HepG2 (cell line): Measurements from ENCODE around the gene THRB. TPM values are rescaled to one million over a fixed set of nuclear protein-coding genes. Genes with fewer than 3 reads are reported as not detected.

Experiments
- ATAC-seq: fragments of 200-7000 bp; cut with Tn5 transposase; 3 replicates; pipeline ENCODE4 v1.9.1; 2020; ENCODE audit warnings: mild to moderate bottlenecking, moderate library complexity
- BruUV-seq: library from RNA; stranded (reverse); fragments of 400-500 nt; replicated peaks from 2 replicates; lab custom pipeline; 2021; lab: Mats Ljungman, UMichigan
- CTCF ChIA-PET: fragments of 300-600 bp; formaldehyde crosslinking; extraction: SDS; loops from one replicate; lab custom pipeline; 2021; ENCODE audit warnings: low total read pairs, inconsistent platforms, low intra/inter-chr PET ratio; lab: Yijun Ruan, JAX
- POLR2A ChIA-PET: fragments of 350-600 bp; sonication (Branson Sonifier 250); formaldehyde crosslinking; loops from one replicate; lab custom pipeline; 2020; ENCODE audit warnings: antibody characterized with exemption, inconsistent platforms; lab: Yijun Ruan, JAX
- DNase-seq: peaks from one replicate; pipeline ENCODE4 v3.0.0-alpha.2; 2015; ENCODE audit warnings: low spot score
- FAIRE-seq: peaks from 3 replicates; lab custom pipeline; 2011; peaks lifted over from hg19 to GRCh38; lab: Jason Lieb, UNC
- H2AFZ ChIP-seq: one replicate; pipeline ENCODE4 v1.6.1; 2011; ENCODE audit warnings: low read length, inconsistent platforms
- H3K27ac ChIP-seq: fragments of 300-600 bp; 3 replicates; pipeline ENCODE4 v1.8.0; 2011; ENCODE audit warnings: mixed run types, mild to moderate bottlenecking, mixed read lengths, low read length, inconsistent platforms; ENCODE audit not compliant: insufficient read depth; ENCODE audit errors: extremely low read length
- H3K27me3 ChIP-seq, 2 experiments: fragments of 200-600 bp in 1 of 2; 2 replicates in 1 of 2; 3 replicates in 1 of 2; pipeline versions ENCODE4 v1.6.0 to v1.8.0; 2011; ENCODE audit warnings: low read length in 2 of 2, mild to moderate bottlenecking in 2 of 2, moderate library complexity in 2 of 2, inconsistent platforms in 1 of 2; ENCODE audit not compliant: insufficient read depth in 2 of 2, control insufficient read depth in 1 of 2
- H3K36me3 ChIP-seq, 2 experiments: fragments of 200-600 bp in 1 of 2; replicated peaks in 1 of 2; 2 replicates in 1 of 2; 3 replicates in 1 of 2; pipeline versions ENCODE4 v1.5.1 to v1.8.0; 2011; ENCODE audit warnings: low read length in 2 of 2, inconsistent platforms in 1 of 2; ENCODE audit not compliant: insufficient read depth in 2 of 2, control insufficient read depth in 1 of 2
- H3K4me1 ChIP-seq: 2 replicates; pipeline ENCODE4 v1.5.1; 2012; ENCODE audit warnings: low read length, inconsistent platforms; ENCODE audit not compliant: insufficient read depth
- H3K4me2 ChIP-seq: 2 replicates; pipeline ENCODE4 v1.6.0; 2011; ENCODE audit warnings: low read depth, low read length, inconsistent platforms
- H3K4me3 ChIP-seq, 3 experiments: fragments of 200-600 bp in 1 of 3; sonication (generic), shearing (Covaris generic) in 1 of 3; replicated peaks in 1 of 3; 2 replicates each; pipeline ENCODE4 v1.5.1; 2011 to 2016; ENCODE audit warnings: low read length in 3 of 3, inconsistent platforms in 2 of 3, low read depth in 2 of 3, mild to moderate bottlenecking in 2 of 3, control low read depth in 1 of 3, mixed read lengths in 1 of 3; ENCODE audit not compliant: insufficient read depth in 1 of 3
- H3K79me2 ChIP-seq: one replicate; pipeline ENCODE4 v1.6.1; 2011; ENCODE audit warnings: low read length, inconsistent platforms; ENCODE audit not compliant: insufficient read depth
- H3K9ac ChIP-seq: 2 replicates; pipeline ENCODE4 v1.6.0; 2011; ENCODE audit warnings: mild to moderate bottlenecking, low read depth, low read length, inconsistent platforms; ENCODE audit not compliant: insufficient read depth
- H3K9me3 ChIP-seq: 2 replicates; pipeline ENCODE4 v1.5.1; 2012; ENCODE audit warnings: mild to moderate bottlenecking, low read length
- H4K20me1 ChIP-seq: 2 replicates; pipeline ENCODE4 v1.6.0; 2011; ENCODE audit warnings: inconsistent platforms, mild to moderate bottlenecking, low read length, moderate library complexity; ENCODE audit not compliant: insufficient read depth
- CEBPZ ChIP-seq: IDR thresholded peaks from 2 replicates; pipeline ENCODE4 v1.6.1; 2012; ENCODE audit warnings: low read length, improper control_type of control experiment
- KDM3A ChIP-seq: IDR thresholded peaks from 2 replicates; pipeline ENCODE4 v1.6.1; 2018; ENCODE audit warnings: low read depth, missing compliant biosample characterization
- NR2F6 ChIP-seq, 2 experiments: IDR thresholded peaks; 2 replicates each; pipeline ENCODE4 v1.6.1; 2016; ENCODE audit warnings: antibody characterized with exemption in 1 of 2, mild to moderate bottlenecking in 1 of 2
- NRL ChIP-seq: sonication (generic); formaldehyde crosslinking; IDR thresholded peaks from 2 replicates; pipeline ENCODE4 v1.5.0; 2020; ENCODE audit warnings: missing genetic modification reagents, mild to moderate bottlenecking, moderate library complexity, borderline replicate concordance
- ZIK1 ChIP-seq: sonication (generic); formaldehyde crosslinking; IDR thresholded peaks from 2 replicates; pipeline ENCODE4 v1.5.0; 2020; ENCODE audit warnings: mild to moderate bottlenecking, low read depth, missing genetic modification reagents, borderline replicate concordance
- ZNF740 ChIP-seq: sonication (generic); formaldehyde crosslinking; IDR thresholded peaks from 2 replicates; pipeline ENCODE4 v1.4.0; 2020; ENCODE audit warnings: missing genetic modification reagents
- ZSCAN20 ChIP-seq: sonication (generic); formaldehyde crosslinking; IDR thresholded peaks from 2 replicates; pipeline ENCODE4 v1.4.0; 2020; ENCODE audit warnings: missing genetic modification reagents, mild to moderate bottlenecking, borderline replicate concordance
- WGBS: methylation state at CpG from one replicate; pipeline ENCODE4 v1.1.6; 2017; ENCODE audit warnings: low lambda C conversion rate; 5-methylcytosine and 5-hydroxymethylcytosine counted together
- in situ Hi-C: cut with HindIII; loops from 2 replicates; pipeline ENCODE4 v1.10.0; 2017; ENCODE audit warnings: low pct_unique_long_range_greater_than_20kb; ENCODE audit not compliant: extremely low pct_ligation_motif_present
- intact Hi-C: fragments of 100-400 bp; cut with micrococcal nuclease; formaldehyde crosslinking; loops from one replicate; pipeline ENCODE4 v1.10.0; 2022; ENCODE audit not compliant: unreplicated experiment
- polyA plus RNA-seq, 8 experiments: library from polyadenylated mRNA; depleted of rRNA in 3 of 8; stranded (reverse) in 7 of 8; unstranded in 1 of 8; fragments of >200 nt; fragmentation: Illumina TruSeq in 4 of 8; extraction: Trizol in 4 of 8; gene quantifications; 2 replicates each; pipeline versions ENCODE4 v1.2.1 to v1.2.3, GENCODE V29; 2011 to 2016; ENCODE audit warnings: low read depth in 4 of 8, missing spikeins in 1 of 8, mixed read lengths in 1 of 8; ENCODE audit not compliant: insufficient read depth in 1 of 8
- total RNA-seq, 5 experiments: library from RNA; depleted of rRNA; stranded (reverse); fragments of >200 nt; fragmentation: Illumina TruSeq; extraction: Trizol; gene quantifications; 2 replicates each; pipeline ENCODE4 v1.2.3, GENCODE V29; 2016; ENCODE audit warnings: low read depth in 1 of 5

THRB gene
- total and polyA plus RNA-seq, 2 of the 13 experiments (the other 11 are each of a cell fraction or from before 2014, with no cell fraction given), result 4.7 to 22.7 TPM

- Histone ChIP-seq H3K36me3 (peaks cover 0 to 6% of the 10 kb centered on the region in 2 experiments; a peak in 1 of 5 replicates), H3K9ac (no peak overlapping the region), H3K4me3 (no peak overlapping the region), H3K27ac (no peak overlapping the region), H3K27me3 (no peaks in the 10 kb centered on the region), H4K20me1 (no peaks in the 10 kb centered on the region), H3K4me2 (no peak overlapping the region), H3K4me1 (no peaks in the 10 kb centered on the region), H3K79me2 (no peaks in the 10 kb centered on the region), H2AFZ (no peak overlapping the region), H3K9me3 (no peaks in the 10 kb centered on the region)
- FAIRE-seq, result no peak
- no TSS peak for BruUV-seq
- CTCF ChIA-PET, result no interaction called here
- in situ Hi-C loops (no loop called here), intact Hi-C loops (no loop called here)
- POLR2A ChIA-PET, result no interaction called here
- 96% methylated on average over 14 of the region's 14 CpGs for WGBS
- DNase-seq, result no peak
- ATAC-seq, result no peak
- TF ChIP-seq KDM3A (CRISPR knock-in tag) (no peak), ZIK1 (no peak), CEBPZ (no peak), NRL (no peak), NR2F6 (IDR thresholded peaks at IDR 0.05) (no peak), NR2F6 (CRISPR knock-in tag; IDR thresholded peaks at IDR 0.05) (no peak), ZSCAN20 (CRISPR knock-in tag) (no peak), ZNF740 (CRISPR knock-in tag) (no peak)
Observed at GRCh38 chr3:24164967-24165602, 329.6 kb downstream of the THRB start.
